Fibroblast of the aortic adventitia (primary cell): ENCODE data around the gene ACKR3. TPM values are rescaled to one million over a fixed set of nuclear protein-coding genes. Genes with fewer than 3 reads are reported as not detected.

Experiments used
- DNase-seq: peaks from one replicate; pipeline ENCODE4 v3.0.0-alpha.2; 2010; ENCODE audit warnings: low read depth
- H3K4me3 ChIP-seq: 2 replicates; pipeline ENCODE4 v1.5.1; 2011; ENCODE audit warnings: low read depth, mild to moderate bottlenecking, control low read depth, low read length, moderate library complexity
- CTCF ChIP-seq: IDR thresholded peaks from 2 replicates; pipeline ENCODE4 v1.5.1; 2011; ENCODE audit warnings: mild to moderate bottlenecking, low read length, control low read depth, inconsistent platforms; ENCODE audit not compliant: insufficient read depth
- total RNA-seq: library from RNA; depleted of rRNA; stranded (reverse); fragments of >200 nt; gene quantifications from 2 replicates; pipeline ENCODE4 v1.2.3, GENCODE V29; 2012; ENCODE audit warnings: low replicate concordance

Gene ACKR3
- total RNA-seq, 1 donor = 0.72 TPM

- TF ChIP-seq CTCF = no peak
- DNase-seq = peak; percentile 60
Measured at GRCh38 chr2:236572482-236572881, 2.9 kb downstream of the ACKR3 start.

GRCh38 chr2:236573066-236573929 lies 3.7 kb downstream of the ACKR3 start:
- peak overlapping the region; percentile 51 for H3K4me3 ChIP-seq
- no peak for TF ChIP-seq CTCF
- no peak for DNase-seq

More at GRCh38 chr2:236572482-236572881, 2.9 kb downstream of the ACKR3 start:
- H3K4me3 ChIP-seq = peak overlapping the region; percentile 51

- DNase-seq = no peak
- no peak overlapping the region for H3K4me3 ChIP-seq
- no peak for TF ChIP-seq CTCF
Measured at GRCh38 chr2:236574000-236574399, 4.4 kb downstream of the ACKR3 start.

GRCh38 chr2:236574424-236575145 lies 5.0 kb downstream of the ACKR3 start:
- no peak for DNase-seq
- no peak for TF ChIP-seq CTCF
- H3K4me3 ChIP-seq = no peak overlapping the region

- TF ChIP-seq CTCF = no peak
- no peak for DNase-seq
- no peak overlapping the region for H3K4me3 ChIP-seq
Measured at GRCh38 chr2:236575510-236575909, 5.9 kb downstream of the ACKR3 start.

GRCh38 chr2:236576087-236576486 lies 6.5 kb downstream of the ACKR3 start:
- no peak for TF ChIP-seq CTCF
- peak; percentile 51 for DNase-seq

More at GRCh38 chr2:236576087-236576486, 6.5 kb downstream of the ACKR3 start:
- no peak overlapping the region for H3K4me3 ChIP-seq
